ENCODE data around the gene CYP1A2.
"Not testable (repeated sequence)": the region's sequence is repeated elsewhere in the genome, so short reads cannot be mapped to it uniquely, and the experiment has no call there.

The CYP1A2 gene, protein sequence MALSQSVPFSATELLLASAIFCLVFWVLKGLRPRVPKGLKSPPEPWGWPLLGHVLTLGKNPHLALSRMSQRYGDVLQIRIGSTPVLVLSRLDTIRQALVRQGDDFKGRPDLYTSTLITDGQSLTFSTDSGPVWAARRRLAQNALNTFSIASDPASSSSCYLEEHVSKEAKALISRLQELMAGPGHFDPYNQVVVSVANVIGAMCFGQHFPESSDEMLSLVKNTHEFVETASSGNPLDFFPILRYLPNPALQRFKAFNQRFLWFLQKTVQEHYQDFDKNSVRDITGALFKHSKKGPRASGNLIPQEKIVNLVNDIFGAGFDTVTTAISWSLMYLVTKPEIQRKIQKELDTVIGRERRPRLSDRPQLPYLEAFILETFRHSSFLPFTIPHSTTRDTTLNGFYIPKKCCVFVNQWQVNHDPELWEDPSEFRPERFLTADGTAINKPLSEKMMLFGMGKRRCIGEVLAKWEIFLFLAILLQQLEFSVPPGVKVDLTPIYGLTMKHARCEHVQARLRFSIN

DNA sequence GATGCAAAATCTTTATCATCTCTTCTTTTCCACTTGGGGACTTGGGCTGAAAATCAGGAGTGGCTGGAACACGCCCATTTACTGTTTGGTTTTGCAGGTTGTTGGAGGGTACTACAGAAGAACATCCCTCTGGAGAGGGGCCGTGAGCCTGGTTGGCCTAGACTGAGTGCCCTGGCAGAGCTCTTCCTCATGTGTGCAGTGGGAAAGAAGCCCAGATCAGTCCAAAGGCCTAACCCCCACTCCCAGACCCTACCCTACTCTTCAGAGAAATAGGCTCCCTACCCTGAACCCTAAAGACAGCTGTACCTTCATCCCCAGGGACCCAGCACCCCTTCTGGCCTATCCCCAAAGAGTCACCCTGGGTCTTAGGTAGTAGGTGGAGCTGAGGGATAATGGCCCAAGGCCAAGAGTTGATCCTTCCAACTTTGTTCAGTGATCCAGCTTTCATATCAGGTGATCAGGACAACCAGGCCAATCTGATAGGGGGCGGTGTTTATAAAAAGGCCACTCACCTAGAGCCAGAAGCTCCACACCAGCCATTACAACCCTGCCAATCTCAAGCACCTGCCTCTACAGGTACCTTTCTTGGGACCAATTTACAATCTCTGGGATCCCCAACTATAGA is at the start of gene CYP1A2:
CYP1A2 (plus strand) TSS at position 524 of the 625 bp plus-strand sequence. CDS start 894 bp downstream, outside the sequence.
- DNase-seq = no peak

DNA sequence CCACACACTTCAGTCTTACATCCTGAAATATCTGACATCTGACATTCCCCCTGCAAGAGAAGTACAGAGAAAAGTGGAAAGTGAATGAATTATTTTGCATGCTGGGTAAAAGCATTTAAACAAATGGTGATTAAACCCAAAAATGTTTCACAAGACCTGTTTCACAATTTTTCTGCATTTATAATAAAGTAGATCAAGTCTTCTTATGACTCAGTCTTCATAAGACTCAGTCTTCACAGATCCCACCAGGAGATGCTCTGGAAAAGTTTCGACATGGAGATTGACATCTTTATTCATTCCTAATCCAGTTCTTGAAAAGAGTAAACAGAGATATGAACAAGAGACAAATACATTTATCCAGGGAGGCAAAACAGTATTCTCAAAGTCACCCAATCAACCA is 39.6 kb upstream of the CYP1A2 start:
- DNase-seq = no peak

DNA sequence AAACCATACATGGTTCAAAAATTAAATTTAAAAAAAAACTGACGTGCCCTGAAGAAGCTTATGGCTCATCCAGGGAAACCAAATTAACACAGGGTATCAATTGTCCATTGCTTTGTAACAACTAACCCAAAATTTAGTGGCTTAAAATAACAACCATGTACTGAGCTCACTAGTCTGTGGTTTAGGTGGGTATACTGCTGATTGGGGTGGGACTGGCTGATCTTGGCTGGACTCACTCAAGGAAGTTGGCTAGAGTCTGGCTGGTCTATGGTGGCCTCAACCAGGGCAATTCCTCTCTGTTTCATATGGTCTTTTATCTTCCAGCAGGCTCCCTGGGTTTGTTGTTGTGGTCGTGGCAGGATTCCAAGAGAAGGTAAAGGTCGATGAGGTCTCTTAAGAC is 38.8 kb upstream of the CYP1A2 start:
- no peak for DNase-seq

DNA sequence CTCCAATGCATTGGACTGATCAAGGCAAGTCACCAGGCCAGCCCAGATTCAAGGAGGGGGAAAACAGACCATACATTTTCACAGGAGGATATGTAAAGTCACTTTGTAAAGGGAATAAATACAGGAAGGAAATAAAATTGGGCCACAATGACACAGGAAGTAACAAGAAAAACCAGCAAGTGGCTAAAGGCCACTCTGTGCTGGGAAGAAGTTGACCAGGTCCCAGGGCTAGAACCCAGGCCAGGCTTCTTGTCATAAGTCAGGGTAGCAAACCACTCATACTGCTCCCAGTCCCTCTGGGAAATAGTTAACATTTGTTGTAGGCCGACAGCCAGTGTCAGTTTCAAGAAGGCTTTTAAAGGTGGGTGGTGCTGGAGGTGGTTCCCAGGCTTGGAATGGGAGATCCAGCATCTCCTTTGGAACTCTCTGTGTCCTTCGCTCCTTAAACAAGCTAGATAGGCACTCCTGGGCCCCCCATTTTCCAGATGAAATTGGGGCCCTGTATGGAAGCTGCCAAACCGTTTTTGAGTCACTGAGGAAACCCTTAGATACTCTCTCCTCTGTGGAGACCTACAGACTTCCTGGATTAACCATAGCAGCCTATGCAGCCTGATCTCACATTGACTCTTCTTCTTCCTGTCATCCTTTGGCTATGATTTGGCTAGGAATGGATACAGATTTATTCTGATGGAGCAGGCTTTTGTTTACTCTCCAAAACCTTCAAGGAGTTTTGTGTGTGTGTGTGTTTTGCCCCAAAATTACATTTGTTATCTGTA is 38.1 kb upstream of the CYP1A2 start:
- no peak for DNase-seq

DNA sequence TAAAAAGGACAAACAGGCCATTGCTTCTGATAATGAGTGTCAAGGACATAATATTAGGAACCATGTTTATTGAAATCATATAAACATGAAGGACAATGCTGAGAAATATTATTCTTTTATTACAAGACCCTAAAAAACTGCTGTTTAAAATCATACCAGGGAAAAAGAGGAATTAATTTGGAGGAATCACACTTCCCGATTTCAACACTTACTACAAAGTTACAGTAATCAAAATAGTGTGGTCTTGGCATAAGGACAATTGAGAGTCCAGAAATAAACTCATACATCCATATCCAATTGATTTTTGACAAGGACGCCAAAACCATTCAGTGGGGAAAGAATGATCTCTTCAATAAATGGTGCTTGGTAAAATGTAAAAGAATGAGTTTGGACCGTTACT is 36.3 kb upstream of the CYP1A2 start:
- no peak for DNase-seq

DNA sequence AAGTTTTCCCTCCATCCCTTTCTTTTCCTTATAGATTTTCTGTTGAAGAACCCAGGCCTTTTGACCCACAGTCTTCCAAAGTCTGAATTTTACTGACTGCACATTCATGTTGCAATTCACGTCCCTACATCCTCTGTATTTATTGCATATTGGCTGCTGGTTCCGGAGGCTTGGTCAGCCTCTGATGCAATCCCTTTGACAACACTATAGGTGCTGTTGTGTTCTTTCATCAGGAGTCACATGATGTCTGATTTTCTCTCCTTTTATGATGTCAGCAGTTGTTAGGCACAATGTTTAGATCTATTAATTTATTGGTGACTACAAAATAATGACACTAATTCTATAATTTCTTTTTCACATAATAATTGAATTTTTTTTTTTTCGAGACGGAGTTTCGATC is 32.0 kb upstream of the CYP1A2 start:
- DNase-seq = no peak

DNA sequence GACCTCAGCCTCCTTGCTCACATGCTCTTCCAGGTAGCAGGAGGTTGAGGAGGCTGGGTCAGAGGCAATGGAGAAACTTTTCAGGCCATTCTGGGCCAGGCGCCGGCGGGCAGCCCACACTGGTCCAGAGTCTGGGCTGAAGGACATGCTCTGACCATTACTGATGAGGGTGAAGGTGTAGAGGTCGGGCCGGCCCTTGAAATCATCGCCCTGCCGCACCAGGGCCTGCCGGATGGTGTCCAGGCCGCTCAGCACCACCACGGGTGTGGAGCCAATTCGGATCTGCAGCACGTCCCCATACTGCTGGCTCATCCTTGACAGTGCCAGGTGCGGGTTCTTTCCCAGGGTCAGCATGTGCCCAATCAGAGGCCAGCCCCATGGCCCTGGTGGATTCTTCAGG is 26.1 kb upstream of the CYP1A2 start:
- DNase-seq = no peak

DNA sequence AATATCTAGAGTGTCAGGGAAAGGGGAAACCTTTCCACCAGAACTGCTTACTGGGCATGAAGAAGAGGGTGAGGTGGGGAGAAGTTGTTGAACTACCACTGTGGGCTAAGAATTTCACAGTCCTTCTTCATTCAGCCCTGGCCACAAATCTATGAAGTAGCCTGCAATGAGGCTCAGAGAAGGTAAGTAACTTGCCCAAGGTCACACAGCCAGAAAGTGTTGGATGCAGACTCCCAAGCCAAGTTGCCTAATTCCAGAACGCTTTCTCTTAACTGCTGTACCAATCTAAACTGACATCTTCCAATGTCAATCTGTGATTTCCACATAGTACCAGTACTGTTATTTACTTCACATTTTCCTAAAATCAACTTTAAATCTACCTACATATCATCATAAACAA is 25.5 kb upstream of the CYP1A2 start:
- no peak for DNase-seq

DNA sequence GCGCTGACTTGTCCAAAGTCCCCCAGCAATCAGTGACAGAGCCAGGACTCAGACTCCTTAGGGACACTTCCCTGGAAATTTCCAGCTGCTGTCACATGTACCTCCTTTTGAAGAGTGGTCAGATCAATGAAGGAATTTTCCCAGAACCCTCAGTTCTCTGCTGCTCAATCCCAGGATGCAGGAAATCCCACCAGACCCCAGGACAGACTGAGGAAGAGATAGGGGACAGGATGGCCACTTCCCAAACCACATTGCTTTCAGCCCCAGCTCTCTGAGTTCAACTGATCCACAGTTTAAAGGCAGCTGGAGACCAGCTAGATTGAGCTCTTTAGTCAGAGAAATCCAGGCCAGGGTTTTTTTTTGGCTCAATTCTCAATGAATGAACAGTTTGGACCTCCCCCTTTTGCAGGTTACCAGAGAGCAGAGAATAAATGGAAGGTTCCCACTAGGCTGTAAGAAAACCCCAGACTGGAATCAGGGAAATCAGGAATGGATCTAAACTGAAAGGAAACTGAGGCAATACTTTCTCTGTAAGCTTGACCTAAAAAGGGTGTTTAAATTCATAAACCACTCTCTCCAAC is 24.8 kb upstream of the CYP1A2 start:
- DNase-seq = no peak

DNA sequence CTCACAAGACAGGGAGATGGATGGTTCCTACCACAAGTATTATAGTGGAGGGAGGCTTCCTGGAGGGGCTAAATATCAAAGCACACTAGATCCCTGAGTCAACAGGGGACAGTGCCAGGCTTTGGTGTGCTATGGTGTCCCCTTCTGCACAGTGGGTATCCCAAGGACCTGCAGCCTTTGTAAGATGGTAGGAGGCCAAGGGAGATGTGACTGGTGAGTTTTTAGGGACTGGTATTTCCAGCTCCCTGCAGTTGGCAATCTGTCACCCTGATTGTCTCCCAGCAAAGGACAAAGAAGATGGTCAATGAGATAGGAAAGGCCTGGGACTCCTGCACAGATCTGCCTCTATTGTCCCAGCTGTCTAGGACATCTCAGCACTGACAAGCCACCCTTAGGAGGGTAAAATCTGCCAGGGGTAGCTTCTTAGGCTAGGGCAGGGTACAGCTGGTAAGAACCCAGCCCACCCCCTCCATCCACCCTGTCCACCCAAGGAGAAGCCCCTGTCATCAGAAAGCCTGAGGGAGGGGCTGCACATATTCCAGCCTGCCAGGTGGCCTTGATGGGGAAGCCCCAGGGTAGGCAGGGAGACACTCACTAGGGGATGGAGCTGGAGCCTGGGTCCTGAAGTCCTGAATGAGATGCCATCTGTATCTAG is 23.9 kb upstream of the CYP1A2 start:
- no peak for DNase-seq

DNA sequence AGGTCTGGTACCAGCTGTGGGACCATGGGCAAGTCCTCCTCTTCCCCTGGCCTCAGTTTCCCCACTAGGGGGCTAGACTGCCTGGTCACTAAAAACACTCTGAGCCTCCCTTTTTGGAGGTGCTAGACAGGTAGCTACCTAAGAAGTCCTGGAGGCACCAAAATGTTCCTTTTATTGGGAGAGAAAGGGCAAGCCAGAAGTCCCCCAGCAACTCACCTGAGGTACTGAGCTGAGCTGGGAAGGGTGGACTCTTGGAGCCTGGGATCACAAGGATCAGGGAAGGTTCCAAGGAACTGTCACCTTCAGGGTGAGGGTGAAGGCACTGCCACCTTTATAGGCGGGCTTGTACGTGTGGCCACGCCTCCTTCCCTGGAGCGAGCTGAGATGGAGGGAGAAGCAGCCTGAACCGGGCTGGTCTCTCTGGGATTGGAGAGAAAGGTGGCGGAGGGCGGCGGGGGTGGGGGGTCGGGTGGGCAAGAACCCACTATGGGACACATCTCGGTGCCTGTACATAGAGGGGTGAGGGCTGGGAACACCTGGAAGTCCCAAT is 23.3 kb upstream of the CYP1A2 start, which contains the start of gene CYP1A1:
CYP1A1 (minus strand) TSS at position 304 of the 550 bp plus-strand sequence. CDS start 2,431 bp downstream, outside the sequence.
- peak; percentile 45 for DNase-seq

DNA sequence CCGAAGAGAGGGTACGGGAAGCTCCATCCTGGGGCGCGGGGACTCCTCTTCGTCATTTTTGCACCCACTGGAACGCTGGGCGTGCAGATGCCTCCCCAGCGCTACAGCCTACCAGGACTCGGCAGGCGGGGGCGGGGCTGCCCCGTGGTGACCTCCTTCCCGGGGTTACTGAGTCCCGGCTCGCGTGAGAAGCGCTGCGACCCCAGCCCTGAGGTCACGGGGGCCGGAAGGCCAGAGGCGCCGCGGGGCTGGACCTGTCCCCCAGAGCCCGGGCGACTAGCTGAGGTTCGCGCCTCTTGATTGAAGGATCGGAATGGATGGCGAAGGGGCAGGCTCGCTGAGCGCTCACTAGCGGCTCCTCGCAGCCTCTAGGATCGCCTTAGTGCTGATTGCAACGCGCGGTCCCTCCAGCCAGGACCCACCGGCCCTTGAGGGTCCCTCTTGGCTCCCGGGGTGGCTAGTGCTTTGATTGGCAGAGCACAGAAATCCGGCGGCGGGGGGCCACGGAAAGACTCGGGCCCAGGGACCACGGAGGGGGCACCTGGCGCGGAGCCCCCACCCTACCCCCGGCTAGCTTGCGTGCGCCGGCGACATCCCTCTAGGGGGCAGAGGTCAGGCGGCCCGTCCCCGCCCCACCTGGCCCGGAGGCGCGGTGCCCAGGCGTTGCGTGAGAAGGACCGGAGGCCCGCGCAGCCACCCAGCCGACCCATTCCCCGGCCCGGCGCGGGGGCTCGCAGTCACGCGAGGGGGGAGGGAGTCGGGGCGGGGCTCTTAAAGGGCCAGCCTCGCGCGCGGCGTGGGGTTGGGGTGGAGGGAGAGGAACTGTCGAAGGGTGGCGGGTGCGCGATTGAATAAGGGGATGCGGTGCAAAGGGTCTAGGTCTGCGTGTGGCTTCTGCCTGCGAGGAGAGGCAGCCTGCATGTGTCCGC is 22.5 kb upstream of the CYP1A2 start:
- peak; percentile 53 for DNase-seq

DNA sequence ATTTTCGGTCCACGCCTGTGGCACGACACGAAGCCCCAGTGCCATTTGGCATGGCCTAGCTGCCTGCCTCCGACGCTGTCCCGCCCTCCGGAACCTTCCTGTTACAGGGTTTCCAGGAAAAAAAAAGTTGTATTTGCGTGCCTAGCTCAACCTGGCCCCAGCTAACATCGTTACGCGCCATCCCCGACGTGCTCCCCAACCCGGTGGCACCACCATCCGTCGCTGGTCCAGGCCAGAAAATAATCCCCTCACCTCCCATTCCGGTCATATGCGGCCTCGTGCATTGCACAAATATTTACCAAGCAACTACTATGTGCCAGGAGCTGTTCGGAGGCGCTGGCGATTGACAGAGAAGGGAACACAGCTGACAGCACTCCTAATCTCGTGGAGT is 21.9 kb upstream of the CYP1A2 start:
- DNase-seq = no peak

DNA sequence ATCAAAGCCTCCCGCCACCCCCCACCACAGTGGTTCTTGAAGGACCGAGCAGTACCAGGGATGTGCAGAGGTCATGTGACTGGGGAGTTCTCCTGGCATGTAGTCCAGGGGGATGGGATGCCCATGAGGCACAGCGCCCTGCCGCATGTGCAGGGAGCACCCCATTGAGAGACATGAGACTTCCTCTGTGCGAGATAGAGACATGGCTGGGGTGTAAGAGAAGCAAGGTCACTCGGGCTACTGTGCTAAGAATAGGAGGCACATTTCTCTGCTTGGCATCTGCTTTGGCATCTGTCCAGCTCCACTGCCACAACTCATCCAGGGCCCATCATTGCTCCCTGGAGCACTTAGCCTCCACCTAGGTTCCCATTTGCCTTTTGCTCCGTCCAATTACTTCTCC is 20.9 kb upstream of the CYP1A2 start:
- DNase-seq = no peak

DNA sequence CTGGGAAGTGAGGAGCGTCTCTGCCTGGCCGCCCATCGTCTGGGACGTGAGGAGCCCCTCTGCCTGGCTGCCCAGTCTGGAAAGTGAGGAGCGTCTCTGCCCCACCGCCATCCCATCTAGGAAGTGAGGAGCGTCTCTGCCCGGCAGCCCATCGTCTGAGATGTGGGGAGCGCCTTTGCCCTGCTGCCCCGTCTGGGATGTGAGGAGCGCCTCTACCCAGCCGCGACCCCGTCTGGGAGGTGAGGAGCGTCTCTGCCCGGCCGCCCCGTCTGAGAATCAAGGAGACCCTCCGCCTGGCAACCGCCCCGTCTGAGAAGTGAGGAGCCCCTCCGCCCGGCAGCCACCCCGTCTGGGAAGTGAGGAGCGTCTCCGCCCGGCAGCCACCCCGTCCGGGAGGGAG is 19.9 kb upstream of the CYP1A2 start:
- not testable (repeated sequence) for DNase-seq

DNA sequence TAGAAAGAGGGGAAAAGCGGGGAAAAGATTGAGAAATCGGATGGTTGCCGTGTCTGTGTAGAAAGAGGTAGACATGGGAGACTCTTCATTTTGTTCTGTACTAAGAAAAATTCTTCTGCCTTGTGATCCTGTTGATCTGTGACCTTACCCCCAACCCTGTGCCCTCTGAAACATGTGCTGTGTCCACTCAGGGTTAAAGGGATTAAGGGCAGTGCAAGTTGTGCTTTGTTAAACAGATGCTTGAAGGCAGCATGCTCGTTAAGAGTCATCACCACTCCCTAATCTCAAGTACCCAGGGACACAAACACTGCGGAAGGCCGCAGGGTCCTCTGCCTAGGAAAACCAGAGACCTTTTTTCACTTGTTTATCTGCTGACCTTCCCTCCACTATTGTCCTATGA is 19.3 kb upstream of the CYP1A2 start:
- not testable (repeated sequence) for DNase-seq

DNA sequence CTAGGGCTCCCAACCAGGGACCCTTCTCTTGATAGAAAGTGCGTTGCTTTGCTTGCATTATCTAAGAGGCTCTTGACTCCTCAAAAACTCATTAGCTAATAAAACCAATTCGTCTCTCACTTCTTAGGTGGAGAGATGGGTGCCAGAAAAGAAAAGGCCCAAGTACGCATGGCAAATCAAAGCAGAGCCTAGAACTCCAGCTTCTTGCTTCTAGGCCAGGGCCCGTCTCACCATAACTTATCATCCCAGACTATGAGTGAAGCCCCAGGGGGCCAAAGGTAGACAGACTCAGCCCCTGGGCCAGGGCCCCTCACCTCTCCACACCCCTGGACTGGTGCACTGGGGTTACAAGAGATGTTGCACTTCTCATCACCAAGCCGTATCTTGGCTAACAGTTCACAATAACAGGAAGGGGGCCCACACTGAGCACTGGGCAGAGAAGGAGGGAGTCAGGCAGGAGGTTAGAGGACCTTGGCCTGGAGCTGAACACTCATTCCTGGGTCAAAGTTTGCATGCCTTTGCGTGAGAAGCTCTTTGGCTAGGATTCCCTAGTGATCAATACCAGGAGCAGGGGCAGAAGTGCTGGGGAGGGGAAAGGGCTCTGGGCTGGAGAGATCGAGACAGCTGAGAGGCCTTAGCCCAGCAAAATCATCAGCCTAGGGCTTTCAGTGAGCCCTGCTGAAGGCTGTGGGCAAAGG is 17.9 kb upstream of the CYP1A2 start:
- DNase-seq = no peak

DNA sequence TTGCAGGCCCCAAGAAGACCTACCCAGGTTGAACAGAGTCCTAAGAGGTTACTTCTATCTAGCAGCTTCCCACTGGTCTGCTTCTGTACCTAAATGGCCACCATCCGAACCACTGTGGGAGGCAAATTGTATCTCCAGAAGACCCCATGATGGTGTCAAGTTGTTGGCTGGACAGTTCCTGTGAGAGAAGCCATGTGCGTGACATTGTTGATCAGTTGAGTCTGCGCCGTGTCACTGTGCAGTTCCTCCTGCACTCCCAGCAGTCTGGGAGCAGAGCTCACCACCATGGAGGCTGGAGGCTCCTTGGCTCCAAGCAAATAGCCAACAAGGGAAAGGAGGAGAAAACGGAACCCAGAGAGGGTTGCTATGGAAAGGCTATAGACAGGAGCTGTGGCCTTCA is 15.8 kb upstream of the CYP1A2 start:
- no peak for DNase-seq

DNA sequence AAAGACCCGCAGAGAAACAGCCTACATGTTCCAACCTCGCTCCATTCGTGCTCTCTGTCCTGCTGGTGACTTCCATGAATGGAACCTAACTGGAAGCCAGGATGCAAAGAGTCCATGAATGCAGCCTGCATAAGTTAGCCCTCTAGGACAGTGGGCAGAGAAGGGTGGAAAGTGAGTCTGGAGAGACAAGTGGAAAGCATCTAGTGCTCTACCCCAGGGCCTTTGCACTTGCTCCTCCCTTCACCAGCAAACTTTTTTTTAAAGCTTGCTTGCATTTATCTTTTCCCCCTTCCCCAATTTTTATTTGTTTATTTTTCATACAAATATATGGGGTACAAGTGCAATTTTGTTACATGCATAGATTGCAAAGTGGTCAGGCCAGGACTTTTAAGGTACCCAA is 15.4 kb upstream of the CYP1A2 start:
- no peak for DNase-seq

DNA sequence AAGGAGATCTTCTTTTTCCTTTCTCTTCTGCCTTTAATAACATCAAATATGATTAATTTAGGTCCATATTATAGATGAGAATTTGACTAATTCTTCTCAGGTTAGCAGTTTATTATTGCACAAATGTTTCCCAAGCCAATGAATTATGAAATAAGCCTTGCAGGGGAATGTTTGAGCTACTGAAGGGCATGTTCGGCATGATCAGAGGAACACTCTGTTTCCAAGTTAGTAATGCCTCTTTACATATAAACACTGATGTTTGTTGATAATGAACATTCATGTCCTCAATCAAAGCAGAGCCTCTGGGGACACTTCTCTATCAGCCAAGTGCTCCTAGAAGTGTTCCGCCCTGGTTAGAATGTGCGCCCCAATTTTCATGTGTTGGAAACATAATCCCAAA is 13.3 kb upstream of the CYP1A2 start:
- no peak for DNase-seq
